PC-3 (cell line): ENCODE results near the gene NRL. TPM values are rescaled to one million over a fixed set of nuclear protein-coding genes. Genes with fewer than 3 reads are reported as not detected.

Experiments
- ATAC-seq: fragments of 200-7000 bp; cut with Tn5 transposase; 2 replicates; pipeline ENCODE4 v1.9.1; 2020; ENCODE audit warnings: mild to moderate bottlenecking, moderate library complexity
- BruUV-seq: library from RNA; stranded (reverse); fragments of 400-500 nt; replicated peaks from 2 replicates; lab custom pipeline; 2021; lab: Mats Ljungman, UMichigan
- CTCF ChIA-PET: fragments of 300-600 bp; sonication (Branson Sonifier 250); formaldehyde crosslinking; loops from one replicate; lab custom pipeline; 2022; ENCODE audit warnings: antibody characterized with exemption; lab: Charles Lee
- POLR2A ChIA-PET: fragments of 300-600 bp; sonication (Branson Sonifier 250); formaldehyde crosslinking; loops from one replicate; lab custom pipeline; 2022; ENCODE audit warnings: antibody characterized with exemption; ENCODE audit not compliant: unreplicated experiment; lab: Charles Lee
- DNase-seq: peaks from one replicate; pipeline ENCODE4 v3.0.0-alpha.2; 2015
- H2AFZ ChIP-seq: fragments of 300-600 bp; sonication (generic); 2 replicates; pipeline ENCODE4 v1.6.0; 2016; ENCODE audit warnings: antibody characterized with exemption, low read length
- H3F3A ChIP-seq: fragments of 300-600 bp; sonication (generic); one replicate; pipeline ENCODE4 v1.6.0; 2017; ENCODE audit warnings: antibody characterized with exemption, low read length, control low read depth, mild to moderate bottlenecking; ENCODE audit not compliant: unreplicated experiment
- H3K27ac ChIP-seq: fragments of 300-600 bp; sonication (generic); 2 replicates; pipeline ENCODE4 v1.5.1; 2016; ENCODE audit warnings: mild to moderate bottlenecking, low read length
- H3K27me3 ChIP-seq: fragments of 300-600 bp; sonication (generic); 2 replicates; pipeline ENCODE4 v1.6.1; 2016; ENCODE audit warnings: low read length, mixed read lengths
- H3K36me3 ChIP-seq: fragments of 300-600 bp; sonication (generic); 2 replicates; pipeline ENCODE4 v1.6.1; 2016; ENCODE audit warnings: low read depth, mixed run types, low read length, mixed read lengths
- H3K4me1 ChIP-seq: fragments of 300-600 bp; sonication (generic); 2 replicates; pipeline ENCODE4 v1.5.1; 2016; ENCODE audit warnings: low read length; ENCODE audit not compliant: insufficient read depth
- H3K4me2 ChIP-seq: fragments of 300-600 bp; sonication (generic); 2 replicates; pipeline ENCODE4 v1.6.0; 2016; ENCODE audit warnings: low read length
- H3K4me3 ChIP-seq: fragments of 300-600 bp; sonication (generic); 2 replicates; pipeline ENCODE4 v1.5.1; 2016; ENCODE audit warnings: mild to moderate bottlenecking, low read length, mixed read lengths
- H3K79me2 ChIP-seq: fragments of 300-600 bp; sonication (generic); 2 replicates; pipeline ENCODE4 v1.6.1; 2017; ENCODE audit warnings: low read length, mixed read lengths
- H3K9ac ChIP-seq: fragments of 300-600 bp; sonication (generic); 2 replicates; pipeline ENCODE4 v1.6.0; 2016; ENCODE audit warnings: mild to moderate bottlenecking, low read length
- H3K9me2 ChIP-seq: fragments of 300-600 bp; sonication (generic); replicated peaks from 2 replicates; pipeline ENCODE4 v1.6.1; 2016; ENCODE audit warnings: mixed run types, low read length, mixed read lengths
- H3K9me3 ChIP-seq: fragments of 300-600 bp; sonication (generic); 2 replicates; pipeline ENCODE4 v1.6.1; 2016; ENCODE audit warnings: low read length, mixed read lengths
- H4K20me1 ChIP-seq: fragments of 300-600 bp; sonication (generic); 2 replicates; pipeline ENCODE4 v1.6.1; 2016; ENCODE audit warnings: low read length, mixed read lengths
- CTCF ChIP-seq: fragments of 300-600 bp; sonication (generic); conservative IDR thresholded peaks from 2 replicates; pipeline ENCODE4 v1.5.1; 2017; ENCODE audit warnings: antibody characterized with exemption, low read depth, mild to moderate bottlenecking, low read length
- EZH2 ChIP-seq: fragments of 300-600 bp; sonication (generic); IDR thresholded peaks from one replicate; pipeline ENCODE4 v1.6.1; 2017; ENCODE audit warnings: antibody characterized with exemption, mild to moderate bottlenecking, low read length; ENCODE audit not compliant: unreplicated experiment
- EZH2phosphoT487 ChIP-seq: fragments of 300-600 bp; sonication (generic); IDR thresholded peaks from 2 replicates; pipeline ENCODE4 v1.6.1; 2018; ENCODE audit warnings: mild to moderate bottlenecking, antibody characterized with exemption, low read length, borderline replicate concordance
- intact Hi-C: fragments of 100-400 bp; cut with micrococcal nuclease; formaldehyde crosslinking; loops from 2 replicates; pipeline ENCODE4 v1.9.0; 2023
- total RNA-seq: library from RNA; depleted of rRNA; stranded (reverse); fragments of >200 nt; gene quantifications from 2 replicates; pipeline ENCODE4 v1.2.3, GENCODE V29; 2014

Gene NRL
- total RNA-seq, 1 experiment from 2014 or later = 1.5 TPM

DNA sequence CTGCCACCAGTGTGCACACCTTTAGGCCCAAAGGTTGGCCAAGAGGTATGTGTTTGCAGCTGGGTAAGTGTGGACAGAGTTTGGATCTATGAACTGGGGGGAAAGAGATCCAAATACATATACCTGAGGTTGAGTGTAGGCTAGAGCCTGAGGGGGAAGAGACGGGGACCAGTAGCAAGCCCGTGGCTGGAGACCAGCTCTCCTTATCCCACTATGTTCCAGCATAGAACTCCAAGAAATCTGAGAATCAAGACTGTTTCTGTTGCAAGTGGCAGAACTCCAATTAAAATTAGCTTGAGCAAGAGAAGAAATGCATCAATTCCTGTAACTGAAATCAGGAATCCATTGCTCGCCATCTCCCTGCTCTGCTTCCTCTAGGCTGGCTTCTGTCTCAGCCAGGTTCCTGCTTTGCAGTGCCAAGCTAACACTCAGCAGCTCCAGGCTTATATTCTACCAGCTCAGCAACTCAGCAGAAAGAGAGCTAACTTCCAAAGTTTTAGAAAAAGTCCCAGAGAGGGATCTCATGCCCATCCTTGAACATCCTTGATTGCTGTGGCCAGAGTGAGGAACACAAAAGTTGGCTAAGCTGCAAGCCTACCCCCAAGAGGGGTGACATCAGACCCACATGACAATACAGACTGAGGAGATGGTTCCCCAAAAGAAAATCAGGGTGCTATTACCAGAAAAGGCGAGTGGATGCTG is 22.1 kb downstream of the NRL start:
- H3K4me1 ChIP-seq = peaks cover 9% of the 10 kb centered on the region
- POLR2A ChIA-PET = interaction anchor here (0.6 kb wide), 1 partner anchor 13 kb away, joined by 5 read pairs; no protein-coding TSS in a partner anchor
- ATAC-seq = no peak
- no peaks in the 10 kb centered on the region for H3K36me3 ChIP-seq
- no peak overlapping the region for H3K9ac ChIP-seq
- H3K27ac ChIP-seq = no peak overlapping the region
- BruUV-seq = no TSS peak
- intact Hi-C loops = no loop called here
- no peak overlapping the region for H3K4me3 ChIP-seq
- H3K4me2 ChIP-seq = no peak overlapping the region
- no peaks in the 10 kb centered on the region for H3F3A ChIP-seq
- H3K9me3 ChIP-seq = no peaks in the 10 kb centered on the region
- TF ChIP-seq CTCF = no peak
- no peak for TF ChIP-seq EZH2
- TF ChIP-seq EZH2phosphoT487 = no peak
- H3K79me2 ChIP-seq = peaks cover 8% of the 10 kb centered on the region; the same call in 1 of the 2 replicates
- H3K9me2 ChIP-seq = no peaks in the 10 kb centered on the region
- H3K27me3 ChIP-seq = no peaks in the 10 kb centered on the region
- CTCF ChIA-PET = interaction anchor here (0.8 to 1.0 kb wide), 2 partner anchors 16 to 34 kb away, joined by 4 to 5 read pairs; no protein-coding TSS in a partner anchor
- DNase-seq = no peak
- H2AFZ ChIP-seq = no peak overlapping the region
- H4K20me1 ChIP-seq = no peaks in the 10 kb centered on the region

GRCh38 chr14:24092110-24092504 is 22.6 kb downstream of the NRL start:
- ChIA-PET CTCF (interaction anchor here (0.8 to 1.0 kb wide), 2 partner anchors 17 to 34 kb away, joined by 4 to 5 read pairs; no protein-coding TSS in a partner anchor), POLR2A (no interaction called here)
- H3K4me1 ChIP-seq = peaks cover 9% of the 10 kb centered on the region
- H3K27ac ChIP-seq = no peak overlapping the region
- TF ChIP-seq EZH2 = no peak
- no peak for TF ChIP-seq CTCF
- no peak for TF ChIP-seq EZH2phosphoT487
- H3K79me2 ChIP-seq = peaks cover 8% of the 10 kb centered on the region; the same call in 1 of the 2 replicates
- intact Hi-C loops = no loop called here
- BruUV-seq = no TSS peak
- H4K20me1 ChIP-seq = no peaks in the 10 kb centered on the region
- H3K36me3 ChIP-seq = no peaks in the 10 kb centered on the region
- no peak overlapping the region for H2AFZ ChIP-seq
- no peaks in the 10 kb centered on the region for H3K9me2 ChIP-seq
- no peak overlapping the region for H3K9ac ChIP-seq
- no peak overlapping the region for H3K4me2 ChIP-seq
- H3K27me3 ChIP-seq = no peaks in the 10 kb centered on the region
- no peak overlapping the region for H3K4me3 ChIP-seq
- no peaks in the 10 kb centered on the region for H3F3A ChIP-seq
- ATAC-seq (no peak), DNase-seq (no peak)
- no peaks in the 10 kb centered on the region for H3K9me3 ChIP-seq

DNA sequence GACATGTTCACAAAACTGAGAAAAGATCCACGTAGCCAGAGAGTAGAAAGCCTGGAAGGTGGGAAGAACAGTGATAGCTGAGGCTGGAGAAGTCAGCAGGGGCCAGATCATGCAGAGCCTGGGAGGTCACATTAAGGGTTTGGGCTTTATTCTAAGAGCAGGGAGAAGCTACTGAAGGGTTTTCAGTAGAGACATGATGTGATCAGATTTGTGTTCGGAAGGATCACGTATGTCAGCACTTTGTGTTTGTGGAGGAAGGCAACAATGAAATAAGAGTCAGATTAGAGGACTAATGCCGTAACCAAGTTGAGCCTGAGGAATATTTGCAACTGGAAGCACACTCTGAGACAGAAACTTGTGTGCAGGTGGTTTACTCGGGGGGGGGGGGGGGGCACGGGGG is 24.9 kb downstream of the NRL start:
- intact Hi-C loops = loop anchor here (1.0 to 2.0 kb wide), 2 partner anchors 32 to 75 kb away; no protein-coding TSS in a partner anchor

More for the DNA sequence above, 24.9 kb downstream of the NRL start:
- H3K9ac ChIP-seq = no peak overlapping the region
- peaks cover 3% of the 10 kb centered on the region for H3K4me1 ChIP-seq
- ATAC-seq (no peak), DNase-seq (no peak)
- H3K79me2 ChIP-seq = peaks cover 1% of the 10 kb centered on the region; the same call in 1 of the 2 replicates
- no peaks in the 10 kb centered on the region for H3K36me3 ChIP-seq
- no peak overlapping the region for H2AFZ ChIP-seq
- TF ChIP-seq CTCF (no peak), EZH2 (no peak), EZH2phosphoT487 (no peak)
- H3K27ac ChIP-seq = no peak overlapping the region
- no peak overlapping the region for H3K4me3 ChIP-seq
- no peaks in the 10 kb centered on the region for H3K9me3 ChIP-seq
- ChIA-PET POLR2A (no interaction called here), CTCF (interaction anchor here (1.4 to 1.7 kb wide), 2 partner anchors 19 to 32 kb away, joined by 18 to 22 read pairs; no protein-coding TSS in a partner anchor)
- H3K27me3 ChIP-seq = no peaks in the 10 kb centered on the region
- no TSS peak for BruUV-seq
- no peaks in the 10 kb centered on the region for H4K20me1 ChIP-seq
- no peaks in the 10 kb centered on the region for H3F3A ChIP-seq
- no peak overlapping the region for H3K4me2 ChIP-seq
- no peaks in the 10 kb centered on the region for H3K9me2 ChIP-seq
